ENCODE results near the gene ADRA2B. TPM values are rescaled to one million over a fixed set of nuclear protein-coding genes. Genes with fewer than 3 reads are reported as not detected.
A peak's percentile ranks its signal among the peaks of the same experiment; 100 is the strongest.

Gene ADRA2B
- total RNA-seq, 1 donor from 2014 or later: 0.32 TPM

DNA sequence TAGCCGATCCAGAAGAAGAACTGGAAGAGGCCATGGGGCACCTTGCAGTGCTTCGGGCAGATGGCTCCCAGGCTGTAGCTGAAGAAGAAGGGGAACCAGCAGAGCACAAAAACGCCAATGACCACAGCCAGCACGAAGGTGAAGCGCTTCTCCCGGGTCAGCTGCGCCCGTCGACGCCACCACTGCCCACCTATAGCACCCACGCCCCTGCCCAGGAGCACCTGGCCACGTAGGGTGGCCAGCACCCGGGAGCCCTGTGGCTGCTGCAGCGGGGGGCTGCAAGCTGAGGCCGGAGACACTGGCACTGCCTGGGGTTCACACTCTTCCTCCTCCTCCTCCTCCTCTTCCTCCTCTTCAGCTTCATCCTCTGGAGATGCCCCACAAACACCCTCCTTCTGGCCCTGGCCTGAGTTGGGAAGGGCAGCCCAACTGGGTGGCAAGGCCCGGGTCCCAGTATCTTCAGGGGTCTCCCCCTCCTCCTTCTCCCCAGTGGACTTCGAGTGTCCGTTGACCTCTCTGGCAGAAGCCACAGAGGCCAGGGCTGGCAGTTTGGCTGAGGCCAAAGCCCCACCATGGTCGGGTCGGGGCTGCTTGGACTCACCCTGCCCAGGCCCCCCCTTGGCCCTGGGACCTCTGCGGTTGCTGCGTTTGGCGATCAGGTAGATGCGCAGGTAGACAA lies 1.3 kb downstream of the ADRA2B start:
- H3K4me1 ChIP-seq: peaks cover 13% of the 10 kb centered on the region
- no peak overlapping the region for H3K27ac ChIP-seq
- ATAC-seq: no peak
- peaks cover 41% of the 10 kb centered on the region for H3K27me3 ChIP-seq (ENCODE audit: low read depth)
- intact Hi-C loops (cut with DNase I): no loop called here
- TF ChIP-seq, protein P1, sequence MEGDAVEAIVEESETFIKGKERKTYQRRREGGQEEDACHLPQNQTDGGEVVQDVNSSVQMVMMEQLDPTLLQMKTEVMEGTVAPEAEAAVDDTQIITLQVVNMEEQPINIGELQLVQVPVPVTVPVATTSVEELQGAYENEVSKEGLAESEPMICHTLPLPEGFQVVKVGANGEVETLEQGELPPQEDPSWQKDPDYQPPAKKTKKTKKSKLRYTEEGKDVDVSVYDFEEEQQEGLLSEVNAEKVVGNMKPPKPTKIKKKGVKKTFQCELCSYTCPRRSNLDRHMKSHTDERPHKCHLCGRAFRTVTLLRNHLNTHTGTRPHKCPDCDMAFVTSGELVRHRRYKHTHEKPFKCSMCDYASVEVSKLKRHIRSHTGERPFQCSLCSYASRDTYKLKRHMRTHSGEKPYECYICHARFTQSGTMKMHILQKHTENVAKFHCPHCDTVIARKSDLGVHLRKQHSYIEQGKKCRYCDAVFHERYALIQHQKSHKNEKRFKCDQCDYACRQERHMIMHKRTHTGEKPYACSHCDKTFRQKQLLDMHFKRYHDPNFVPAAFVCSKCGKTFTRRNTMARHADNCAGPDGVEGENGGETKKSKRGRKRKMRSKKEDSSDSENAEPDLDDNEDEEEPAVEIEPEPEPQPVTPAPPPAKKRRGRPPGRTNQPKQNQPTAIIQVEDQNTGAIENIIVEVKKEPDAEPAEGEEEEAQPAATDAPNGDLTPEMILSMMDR (IDR thresholded peaks at IDR 0.05): no peak
- DNase-seq: peak; percentile 39
- no peaks in the 10 kb centered on the region for H3K36me3 ChIP-seq
- H3K9me3 ChIP-seq: no peaks in the 10 kb centered on the region
- H3K4me3 ChIP-seq: no peak overlapping the region

DNA sequence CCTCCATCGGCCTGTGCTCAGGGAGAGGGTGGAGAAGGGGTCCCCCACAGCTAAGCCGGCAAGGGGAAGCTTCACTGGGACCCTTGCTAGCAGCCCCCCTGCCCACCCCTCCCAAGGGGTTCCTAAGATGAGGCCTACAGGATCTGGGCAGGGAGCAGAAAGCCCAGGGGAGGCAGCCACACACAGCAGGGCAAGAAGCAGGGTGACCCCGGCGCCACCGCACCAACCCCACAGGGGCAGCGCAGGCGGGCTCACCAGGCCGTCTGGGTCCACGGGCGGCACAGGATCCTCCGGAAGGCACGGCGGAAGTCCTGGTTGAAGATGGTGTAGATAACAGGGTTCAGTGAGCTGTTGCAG lies 1.8 kb downstream of the ADRA2B start:
- peak; percentile 35 for DNase-seq
- no peak overlapping the region for H3K4me3 ChIP-seq
- ATAC-seq: no peak
- no peak overlapping the region for H3K27ac ChIP-seq
- no peaks in the 10 kb centered on the region for H3K9me3 ChIP-seq
- H3K27me3 ChIP-seq (ENCODE audit: low read depth): peaks cover 41% of the 10 kb centered on the region
- TF ChIP-seq, protein P1 (IDR thresholded peaks at IDR 0.05): no peak
- intact Hi-C loops (cut with DNase I): no loop called here
- H3K36me3 ChIP-seq: no peaks in the 10 kb centered on the region
- H3K4me1 ChIP-seq: peaks cover 13% of the 10 kb centered on the region

DNA sequence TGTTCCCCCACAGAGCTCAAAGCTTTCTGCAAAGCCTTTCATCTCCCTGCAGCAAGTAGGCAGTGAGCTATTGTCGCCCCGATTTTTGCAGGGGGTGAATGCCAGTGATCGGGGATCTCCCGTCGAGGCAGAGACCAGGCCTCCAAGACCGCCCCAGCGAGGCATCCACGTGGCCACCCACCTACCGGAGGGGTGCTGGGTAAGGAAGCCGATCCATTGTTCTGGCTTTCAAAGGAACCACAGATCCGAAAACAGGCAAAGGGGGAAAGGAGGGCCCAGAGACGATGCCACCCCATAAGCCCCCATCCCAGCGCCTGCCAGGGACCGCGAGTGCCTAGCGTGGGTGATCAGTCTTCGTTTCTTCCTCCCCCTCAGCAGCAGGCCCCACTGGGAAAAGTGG lies 2.4 kb downstream of the ADRA2B start:
- intact Hi-C loops (cut with DNase I): no loop called here
- Histone ChIP-seq H3K27ac (no peak overlapping the region), H3K4me3 (no peak overlapping the region), H3K4me1 (peaks cover 13% of the 10 kb centered on the region), H3K27me3 (ENCODE audit: low read depth) (peaks cover 41% of the 10 kb centered on the region), H3K36me3 (no peaks in the 10 kb centered on the region), H3K9me3 (no peaks in the 10 kb centered on the region)
- TF ChIP-seq, protein P1 (IDR thresholded peaks at IDR 0.05): no peak
- ATAC-seq: no peak
- DNase-seq: peak; percentile 14

DNA sequence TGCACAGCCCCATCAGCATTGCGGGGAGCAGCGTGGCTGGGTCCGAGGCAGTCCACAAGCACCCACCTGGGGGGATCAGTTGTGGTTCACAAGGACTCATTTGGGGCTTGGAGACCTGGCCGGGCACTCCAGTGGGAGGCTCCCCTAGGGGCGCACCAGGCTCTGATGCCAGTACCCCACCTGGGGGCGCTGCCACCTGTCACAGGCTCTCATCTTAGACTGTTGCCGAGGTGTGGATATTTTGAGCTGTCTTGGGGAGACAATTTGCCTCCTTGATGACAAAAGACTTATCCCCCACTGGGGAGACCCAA lies 3.0 kb downstream of the ADRA2B start:
- Histone ChIP-seq H3K9me3 (no peaks in the 10 kb centered on the region), H3K27me3 (ENCODE audit: low read depth) (peaks cover 38% of the 10 kb centered on the region), H3K36me3 (no peaks in the 10 kb centered on the region), H3K4me1 (peaks cover 13% of the 10 kb centered on the region), H3K4me3 (no peak overlapping the region), H3K27ac (no peak overlapping the region)
- intact Hi-C loops (cut with DNase I): no loop called here
- no peak for ATAC-seq
- DNase-seq: peak; percentile 39
- TF ChIP-seq, protein P1 (IDR thresholded peaks at IDR 0.05): no peak

DNA sequence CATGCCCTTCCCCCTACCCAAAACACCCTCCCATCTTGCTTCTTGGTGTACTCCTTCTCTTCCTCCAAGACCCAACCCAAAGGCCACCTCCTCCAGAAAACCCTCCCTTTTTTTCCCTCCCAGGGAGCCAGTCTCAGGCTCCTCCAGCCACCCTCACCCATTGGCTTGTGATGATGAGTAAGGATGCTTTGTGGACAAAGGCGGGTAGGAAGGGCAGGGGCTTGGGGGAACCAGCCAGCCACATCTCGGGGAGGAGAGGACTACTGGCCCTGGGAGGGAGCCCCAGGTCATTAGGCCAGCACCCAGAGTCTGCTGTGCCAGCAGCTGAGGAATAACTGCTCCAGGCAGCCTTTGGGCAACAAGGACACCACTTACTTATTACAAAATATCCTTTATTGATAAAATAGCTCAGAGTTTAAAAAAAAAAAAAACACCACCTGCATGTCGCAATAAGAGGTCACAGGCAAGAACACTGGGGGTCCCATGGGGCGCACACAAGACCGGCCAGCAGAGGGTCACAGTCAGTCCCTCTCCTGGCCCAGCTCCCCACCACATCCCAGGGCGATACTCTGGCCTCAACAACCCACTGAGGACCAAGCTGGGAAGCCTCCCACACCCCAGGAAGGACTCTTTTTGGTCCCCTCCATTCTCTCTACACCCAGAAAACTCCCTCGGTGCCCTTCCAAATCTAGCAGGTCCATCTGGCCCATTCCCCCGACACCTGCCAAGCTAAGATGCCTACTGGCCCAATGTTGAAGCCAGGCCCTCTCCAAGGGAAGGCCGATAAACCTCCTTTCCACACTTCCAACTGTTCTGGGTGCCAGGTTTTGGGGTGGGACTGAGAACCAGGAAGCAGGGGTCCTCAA lies 3.6 kb downstream of the ADRA2B start:
- intact Hi-C loops (cut with DNase I): no loop called here
- Histone ChIP-seq H3K4me3 (no peak overlapping the region), H3K27ac (no peak overlapping the region), H3K4me1 (peaks cover 13% of the 10 kb centered on the region), H3K9me3 (no peaks in the 10 kb centered on the region), H3K36me3 (no peaks in the 10 kb centered on the region), H3K27me3 (ENCODE audit: low read depth) (peaks cover 35% of the 10 kb centered on the region)
- no peak for ATAC-seq
- TF ChIP-seq, protein P1 (IDR thresholded peaks at IDR 0.05): no peak
- DNase-seq: peak; percentile 20

Data from lower lobe of right lung (tissue), 2 donors.